Measurements from ENCODE around the gene AGTPBP1. TPM values are rescaled to one million over a fixed set of nuclear protein-coding genes. Genes with fewer than 3 reads are reported as not detected.
"Not testable (repeated sequence)": the region's sequence is repeated elsewhere in the genome, so short reads cannot be mapped to it uniquely, and the experiment has no call there.

Gene AGTPBP1, protein sequence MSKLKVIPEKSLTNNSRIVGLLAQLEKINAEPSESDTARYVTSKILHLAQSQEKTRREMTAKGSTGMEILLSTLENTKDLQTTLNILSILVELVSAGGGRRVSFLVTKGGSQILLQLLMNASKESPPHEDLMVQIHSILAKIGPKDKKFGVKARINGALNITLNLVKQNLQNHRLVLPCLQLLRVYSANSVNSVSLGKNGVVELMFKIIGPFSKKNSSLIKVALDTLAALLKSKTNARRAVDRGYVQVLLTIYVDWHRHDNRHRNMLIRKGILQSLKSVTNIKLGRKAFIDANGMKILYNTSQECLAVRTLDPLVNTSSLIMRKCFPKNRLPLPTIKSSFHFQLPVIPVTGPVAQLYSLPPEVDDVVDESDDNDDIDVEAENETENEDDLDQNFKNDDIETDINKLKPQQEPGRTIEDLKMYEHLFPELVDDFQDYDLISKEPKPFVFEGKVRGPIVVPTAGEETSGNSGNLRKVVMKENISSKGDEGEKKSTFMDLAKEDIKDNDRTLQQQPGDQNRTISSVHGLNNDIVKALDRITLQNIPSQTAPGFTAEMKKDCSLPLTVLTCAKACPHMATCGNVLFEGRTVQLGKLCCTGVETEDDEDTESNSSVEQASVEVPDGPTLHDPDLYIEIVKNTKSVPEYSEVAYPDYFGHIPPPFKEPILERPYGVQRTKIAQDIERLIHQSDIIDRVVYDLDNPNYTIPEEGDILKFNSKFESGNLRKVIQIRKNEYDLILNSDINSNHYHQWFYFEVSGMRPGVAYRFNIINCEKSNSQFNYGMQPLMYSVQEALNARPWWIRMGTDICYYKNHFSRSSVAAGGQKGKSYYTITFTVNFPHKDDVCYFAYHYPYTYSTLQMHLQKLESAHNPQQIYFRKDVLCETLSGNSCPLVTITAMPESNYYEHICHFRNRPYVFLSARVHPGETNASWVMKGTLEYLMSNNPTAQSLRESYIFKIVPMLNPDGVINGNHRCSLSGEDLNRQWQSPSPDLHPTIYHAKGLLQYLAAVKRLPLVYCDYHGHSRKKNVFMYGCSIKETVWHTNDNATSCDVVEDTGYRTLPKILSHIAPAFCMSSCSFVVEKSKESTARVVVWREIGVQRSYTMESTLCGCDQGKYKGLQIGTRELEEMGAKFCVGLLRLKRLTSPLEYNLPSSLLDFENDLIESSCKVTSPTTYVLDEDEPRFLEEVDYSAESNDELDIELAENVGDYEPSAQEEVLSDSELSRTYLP
- 10 to 100 TPM; 12.5 to 15.1 (median 14.0) TPM for total RNA-seq

DNA sequence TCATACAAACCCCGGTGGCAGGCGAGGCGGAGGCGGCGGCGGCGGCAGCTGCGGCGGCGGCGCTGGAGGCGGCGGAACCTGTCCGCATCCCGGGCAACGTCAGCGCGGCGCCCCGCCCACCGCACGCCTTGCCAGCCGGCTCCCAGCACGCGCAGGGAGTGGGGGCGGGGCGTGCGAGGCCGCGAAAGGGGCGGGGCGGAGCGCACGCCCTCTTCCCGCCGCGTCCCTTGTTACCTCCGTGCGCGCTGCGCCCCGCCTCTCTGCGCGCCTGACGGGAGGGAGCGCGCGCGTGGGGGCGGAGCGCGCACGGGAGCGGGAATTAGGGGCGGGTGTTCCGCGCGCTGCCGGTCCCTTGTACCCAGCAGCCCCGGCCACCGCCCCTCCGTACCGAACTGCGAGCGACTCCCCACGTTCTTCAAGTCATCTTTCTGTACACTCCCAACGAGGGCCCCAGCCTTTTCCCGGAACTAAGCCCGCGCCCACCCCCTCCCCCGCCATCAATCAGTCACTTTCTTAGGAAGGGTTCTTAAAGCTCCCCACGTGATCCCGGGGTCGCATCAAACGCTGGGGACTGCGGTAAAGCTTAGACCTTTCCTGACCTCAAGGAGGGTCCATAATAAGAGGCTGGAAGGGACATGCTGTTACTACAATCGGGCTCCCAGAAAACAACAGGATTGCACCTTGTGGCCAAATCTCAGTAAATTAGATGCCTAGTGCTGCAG is at the start of gene AGTPBP1:
Gene AGTPBP1 (minus strand): TSS at position 80 of the 722 bp plus-strand sequence. CDS start 29,421 bp downstream, outside the sequence.
- TF ChIP-seq, protein P1, sequence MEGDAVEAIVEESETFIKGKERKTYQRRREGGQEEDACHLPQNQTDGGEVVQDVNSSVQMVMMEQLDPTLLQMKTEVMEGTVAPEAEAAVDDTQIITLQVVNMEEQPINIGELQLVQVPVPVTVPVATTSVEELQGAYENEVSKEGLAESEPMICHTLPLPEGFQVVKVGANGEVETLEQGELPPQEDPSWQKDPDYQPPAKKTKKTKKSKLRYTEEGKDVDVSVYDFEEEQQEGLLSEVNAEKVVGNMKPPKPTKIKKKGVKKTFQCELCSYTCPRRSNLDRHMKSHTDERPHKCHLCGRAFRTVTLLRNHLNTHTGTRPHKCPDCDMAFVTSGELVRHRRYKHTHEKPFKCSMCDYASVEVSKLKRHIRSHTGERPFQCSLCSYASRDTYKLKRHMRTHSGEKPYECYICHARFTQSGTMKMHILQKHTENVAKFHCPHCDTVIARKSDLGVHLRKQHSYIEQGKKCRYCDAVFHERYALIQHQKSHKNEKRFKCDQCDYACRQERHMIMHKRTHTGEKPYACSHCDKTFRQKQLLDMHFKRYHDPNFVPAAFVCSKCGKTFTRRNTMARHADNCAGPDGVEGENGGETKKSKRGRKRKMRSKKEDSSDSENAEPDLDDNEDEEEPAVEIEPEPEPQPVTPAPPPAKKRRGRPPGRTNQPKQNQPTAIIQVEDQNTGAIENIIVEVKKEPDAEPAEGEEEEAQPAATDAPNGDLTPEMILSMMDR (IDR thresholded peaks at IDR 0.05): no peak
- TF ChIP-seq POLR2A (IDR thresholded peaks at IDR 0.05): no peak
- 0 to 1% methylated on average over 35 to 49 of the region's 77 CpGs for WGBS, 2 donors
- DNase-seq (ENCODE audit: low spot score in 2 of 2): peak; percentile 89 to 99
- intact Hi-C loops (cut with DNase I; ENCODE audit: low total_unique reads): no loop called here
- H3K4me3 ChIP-seq (ENCODE audit: low read depth, poor library complexity, severe bottlenecking): peak within 1 kb of the TSS; percentile 87

DNA sequence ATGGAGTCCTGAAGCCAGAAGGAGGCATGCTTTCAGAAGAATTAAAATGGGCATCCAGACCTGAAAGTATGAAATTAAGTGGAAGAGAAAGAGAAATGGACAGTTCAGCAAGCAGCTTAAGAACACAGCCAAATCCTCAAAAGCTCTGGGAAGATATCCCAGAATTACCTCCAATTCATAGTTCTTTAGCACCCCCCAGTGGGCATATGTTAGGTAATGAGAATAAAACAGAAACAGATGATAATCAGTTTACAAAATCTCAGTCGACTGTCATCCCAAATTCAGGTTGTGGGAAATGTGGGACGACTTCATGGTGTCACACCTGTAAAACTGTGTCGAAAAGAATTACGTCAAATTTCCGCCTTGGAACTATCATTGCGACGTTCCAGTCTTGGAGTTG is 44.4 kb upstream of the AGTPBP1 start:
- intact Hi-C loops (cut with DNase I; ENCODE audit: low total_unique reads); H3K4me3 ChIP-seq (ENCODE audit: low read depth, poor library complexity, severe bottlenecking); DNase-seq (ENCODE audit: low spot score in 2 of 2): not testable (repeated sequence)
- 9 to 16% methylated on average over 7 of the region's 7 CpGs for WGBS, 2 donors

DNA sequence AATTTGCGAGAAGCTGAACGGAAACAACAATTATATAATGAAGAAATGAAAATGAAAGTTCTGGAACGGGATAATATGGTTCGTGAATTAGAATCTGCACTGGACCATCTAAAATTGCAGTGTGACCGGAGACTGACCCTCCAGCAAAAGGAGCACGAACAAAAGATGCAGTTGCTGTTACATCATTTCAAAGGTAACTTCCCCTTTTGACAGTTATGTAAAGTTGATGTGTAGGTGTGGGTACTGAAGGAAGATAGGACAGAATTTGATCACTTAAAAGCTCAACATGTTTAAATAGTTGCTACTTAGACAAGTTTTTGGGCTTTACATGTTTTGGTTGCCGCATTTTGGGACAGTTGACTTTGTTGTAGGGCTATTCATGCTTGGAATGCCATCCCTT is 32.1 kb upstream of the AGTPBP1 start:
- H3K4me3 ChIP-seq (ENCODE audit: low read depth, poor library complexity, severe bottlenecking); intact Hi-C loops (cut with DNase I; ENCODE audit: low total_unique reads); DNase-seq (ENCODE audit: low spot score in 2 of 2): not testable (repeated sequence)
- 89 to 91% methylated on average over 7 of the region's 7 CpGs for WGBS, 2 donors

DNA sequence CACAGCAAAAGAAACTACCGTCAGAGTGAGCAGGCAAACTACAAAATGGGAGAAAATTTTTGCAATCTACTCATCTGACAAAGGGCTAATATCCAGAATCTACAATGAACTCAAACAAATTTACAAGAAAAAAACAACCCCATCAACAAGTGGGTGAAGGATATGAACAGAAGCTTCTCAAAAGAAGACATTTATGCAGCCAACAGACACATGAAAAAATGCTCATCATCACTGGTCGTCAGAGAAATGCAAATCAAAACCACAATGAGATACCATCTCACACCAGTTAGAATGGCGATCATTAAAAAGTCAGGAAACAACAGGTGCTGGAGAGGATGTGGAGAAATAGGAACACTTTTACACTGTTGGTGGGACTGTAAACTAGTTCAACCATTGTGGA is 20.0 kb upstream of the AGTPBP1 start:
- H3K4me3 ChIP-seq (ENCODE audit: low read depth, poor library complexity, severe bottlenecking); intact Hi-C loops (cut with DNase I; ENCODE audit: low total_unique reads); DNase-seq (ENCODE audit: low spot score in 2 of 2): not testable (repeated sequence)
- WGBS, 2 donors: 78 to 81% methylated on average over 2 to 3 of the region's 3 CpGs

DNA sequence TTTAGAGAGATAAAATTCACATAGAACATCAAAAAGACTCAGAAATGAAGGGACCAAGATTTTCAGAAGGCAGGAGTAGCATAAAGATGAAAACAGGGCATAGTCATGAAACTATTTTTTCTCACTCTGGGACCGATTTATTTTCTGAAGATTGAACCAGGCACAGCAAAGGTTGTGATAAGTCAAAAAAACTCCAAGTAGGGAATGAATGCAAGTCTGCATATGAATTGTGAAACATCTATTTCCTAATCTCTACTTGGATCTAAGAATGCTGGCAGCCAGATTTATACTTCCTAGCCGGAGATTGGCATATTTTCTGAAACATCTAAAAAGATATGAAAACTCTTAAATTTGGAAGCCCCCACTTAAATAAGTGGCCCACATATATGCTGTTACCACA is 16.0 kb upstream of the AGTPBP1 start:
- H3K4me3 ChIP-seq (ENCODE audit: low read depth, poor library complexity, severe bottlenecking); intact Hi-C loops (cut with DNase I; ENCODE audit: low total_unique reads); DNase-seq (ENCODE audit: low spot score in 2 of 2): not testable (repeated sequence)
- 40 to 69% methylated on average over 2 of the region's 2 CpGs for WGBS, 2 donors

DNA sequence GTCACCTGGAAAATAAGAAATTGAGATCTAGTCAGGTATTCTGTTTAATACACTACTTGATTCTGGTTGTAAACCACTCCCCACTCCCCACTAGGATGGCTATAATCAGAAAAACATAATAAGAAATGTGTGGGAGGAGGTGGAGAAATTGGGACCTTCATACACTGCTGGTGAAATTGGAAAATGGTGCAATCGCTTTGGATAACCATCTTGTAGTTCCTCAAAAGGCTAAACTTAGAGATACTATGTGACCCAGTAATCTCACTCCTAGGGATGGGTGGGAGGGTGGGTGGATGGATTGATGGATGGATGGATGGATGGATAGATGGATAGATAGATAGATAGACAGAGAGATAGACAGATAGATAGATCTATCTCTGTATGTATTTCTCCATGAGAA is 14.5 kb upstream of the AGTPBP1 start:
- intact Hi-C loops (cut with DNase I; ENCODE audit: low total_unique reads); DNase-seq (ENCODE audit: low spot score in 2 of 2); H3K4me3 ChIP-seq (ENCODE audit: low read depth, poor library complexity, severe bottlenecking): not testable (repeated sequence)
- WGBS, 2 donors: 73 to 90% methylated on average over 1 of the region's 1 CpG

DNA sequence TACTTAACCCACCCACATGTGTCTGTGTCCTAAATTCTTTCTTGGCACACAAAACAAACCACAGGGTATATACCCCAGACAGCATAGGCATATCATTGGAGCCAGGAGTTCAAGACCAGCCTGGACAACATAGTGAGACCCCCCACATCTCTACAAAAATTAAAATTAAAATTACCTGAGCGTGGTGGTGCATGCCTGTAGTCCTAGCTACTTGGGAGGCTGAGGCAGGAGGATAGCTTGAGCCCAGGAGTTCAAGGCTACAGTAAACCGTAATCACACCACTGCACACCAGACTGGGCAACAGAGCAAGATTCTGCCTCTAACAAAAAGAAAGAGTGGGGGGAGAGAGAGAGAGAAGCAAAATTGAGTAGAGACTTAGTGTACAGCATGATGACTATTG is 4.6 kb upstream of the AGTPBP1 start:
- no peak overlapping the region for H3K4me3 ChIP-seq (ENCODE audit: low read depth, poor library complexity, severe bottlenecking)
- WGBS, 2 donors: 96 to 98% methylated on average over 2 of the region's 2 CpGs
- no peak for DNase-seq (ENCODE audit: low spot score in 2 of 2)
- intact Hi-C loops (cut with DNase I; ENCODE audit: low total_unique reads): no loop called here
- no peak for TF ChIP-seq POLR2A (IDR thresholded peaks at IDR 0.05)
- TF ChIP-seq, protein P1 (IDR thresholded peaks at IDR 0.05): no peak

Measured in lower leg skin (tissue), 4 donors.